Stimulated activated CD4-positive, alpha-beta T cell treated with anti-CD3 and anti-CD28 coated beads, Interleukin-2, amount 100 ng/mL, for 48 hours (primary cell): ENCODE results near the gene KCNJ5.
"Not testable (repeated sequence)": the region's sequence is repeated elsewhere in the genome, so short reads cannot be mapped to it uniquely, and the experiment has no call there.

ENCODE experiments used
- DNase-seq, 2 donors: peaks; one replicate each; pipeline ENCODE4 v3.0.0-alpha.2; 2020

Gene KCNJ5

GRCh38 chr11:128915149-128915521 lies 24.0 kb downstream of the KCNJ5 start:
- DNase-seq = no peak

GRCh38 chr11:128916037-128916572 lies 24.9 kb downstream of the KCNJ5 start:
- no peak for DNase-seq

DNA sequence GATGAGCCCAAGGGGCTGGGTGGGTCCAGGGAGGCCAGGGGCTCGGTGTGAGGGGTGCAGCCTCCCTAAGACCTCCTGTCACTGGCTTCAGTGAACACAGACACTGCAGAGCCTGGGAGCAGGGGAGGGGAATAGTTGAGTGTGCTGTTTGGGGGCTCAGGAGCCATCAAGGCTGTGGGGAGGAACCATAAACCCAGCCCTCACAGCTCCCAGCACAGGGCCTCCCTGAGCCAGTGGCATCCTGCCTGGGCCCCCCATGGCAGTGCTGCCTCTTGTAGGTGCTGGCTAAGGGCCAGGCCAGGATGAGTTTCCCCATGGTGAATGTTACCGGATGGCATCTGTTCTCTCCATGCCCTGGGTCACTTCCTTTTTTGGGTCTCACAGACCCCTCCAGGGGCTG lies 25.5 kb downstream of the KCNJ5 start:
- no peak for DNase-seq

GRCh38 chr11:128917144-128917724 lies 26.1 kb downstream of the KCNJ5 start:
- DNase-seq = no peak

GRCh38 chr11:128919216-128919615 lies 28.1 kb downstream of the KCNJ5 start:
- no peak for DNase-seq

GRCh38 chr11:128919635-128920034 lies 28.5 kb downstream of the KCNJ5 start:
- DNase-seq = not testable (repeated sequence)

DNA sequence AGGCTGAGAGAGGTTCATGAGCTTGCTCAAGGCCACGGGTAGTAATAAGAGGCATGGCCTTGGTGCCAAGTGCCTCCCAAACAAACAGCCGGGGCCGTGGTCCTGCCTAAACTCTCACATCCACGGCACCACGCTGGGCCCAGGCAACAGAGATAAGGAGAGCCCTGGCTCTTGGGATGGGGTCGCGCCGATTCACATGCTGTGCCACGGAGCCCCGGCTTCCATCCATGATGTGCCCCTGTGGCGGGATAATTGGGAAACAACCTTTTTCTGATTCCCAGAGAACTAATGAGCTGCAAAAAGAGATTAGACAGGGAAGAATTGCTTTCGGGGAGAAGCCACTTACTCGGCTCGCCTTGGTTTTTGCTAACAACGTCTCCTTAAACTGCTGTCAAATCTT lies 29.5 kb downstream of the KCNJ5 start:
- no peak for DNase-seq

GRCh38 chr11:128921793-128922192 lies 30.6 kb downstream of the KCNJ5 start:
- DNase-seq = no peak

GRCh38 chr11:128924104-128924503 lies 32.9 kb downstream of the KCNJ5 start:
- no peak for DNase-seq

DNA sequence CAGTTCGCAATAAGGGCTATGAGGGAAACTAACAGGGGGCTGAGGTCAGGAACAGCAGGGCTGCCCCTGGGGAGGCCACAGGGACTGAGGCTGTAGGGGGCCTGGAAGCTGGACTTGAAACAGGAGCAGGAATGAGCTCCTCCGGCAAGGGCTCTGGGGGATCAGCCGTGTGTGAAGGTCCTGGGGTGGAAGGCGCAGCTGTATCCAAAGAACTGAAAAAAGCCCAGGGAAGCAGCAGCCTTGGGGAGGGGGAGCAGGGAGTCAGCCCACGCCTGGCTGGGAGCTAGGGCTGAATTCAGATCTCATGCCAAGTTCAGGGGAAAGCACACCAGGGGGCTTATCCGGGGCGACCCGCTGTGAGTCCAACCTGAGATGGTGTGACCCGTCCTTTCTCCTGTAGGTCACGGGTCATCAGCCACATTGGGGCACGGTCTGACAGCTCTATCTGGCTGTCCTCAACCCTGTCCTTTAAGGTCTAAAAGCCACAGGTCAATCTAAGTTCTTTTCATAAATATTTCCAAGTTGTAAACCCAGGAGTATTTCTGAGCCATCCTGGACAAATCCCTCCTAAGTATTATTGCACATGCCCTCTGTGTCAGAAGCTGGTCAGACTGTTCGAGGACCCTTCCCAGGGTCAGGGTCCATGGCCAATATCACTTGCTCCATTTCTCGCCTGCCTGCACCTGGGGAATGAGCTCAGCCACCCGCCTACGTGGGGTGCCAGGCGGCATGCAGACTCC lies 33.5 kb downstream of the KCNJ5 start:
- DNase-seq = no peak

- no peak for DNase-seq
Measured at GRCh38 chr11:128925250-128925600, 34.1 kb downstream of the KCNJ5 start.

DNA sequence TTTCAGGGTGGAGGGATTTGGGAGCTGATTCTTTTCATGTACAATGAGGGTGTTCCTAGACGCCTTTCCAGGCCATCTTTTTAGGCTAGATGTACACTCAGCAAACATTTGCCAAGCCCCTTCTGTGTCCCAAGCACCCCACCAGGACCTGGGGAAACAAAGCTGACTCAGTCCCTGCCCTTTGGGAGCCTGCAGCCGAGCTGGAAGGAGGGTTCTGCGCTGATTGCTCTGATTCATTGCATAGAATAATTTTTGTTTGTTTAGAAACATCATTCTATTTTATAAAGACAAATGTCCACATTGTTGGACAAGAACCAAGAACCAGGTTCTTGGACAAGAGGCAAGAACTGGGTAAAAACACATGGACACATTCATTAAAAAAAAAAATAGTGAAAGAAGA lies 34.8 kb downstream of the KCNJ5 start:
- DNase-seq = no peak

- no peak for DNase-seq
Measured at GRCh38 chr11:128926437-128927107, 35.4 kb downstream of the KCNJ5 start.

GRCh38 chr11:128927108-128927461 lies 35.9 kb downstream of the KCNJ5 start:
- no peak for DNase-seq

DNA sequence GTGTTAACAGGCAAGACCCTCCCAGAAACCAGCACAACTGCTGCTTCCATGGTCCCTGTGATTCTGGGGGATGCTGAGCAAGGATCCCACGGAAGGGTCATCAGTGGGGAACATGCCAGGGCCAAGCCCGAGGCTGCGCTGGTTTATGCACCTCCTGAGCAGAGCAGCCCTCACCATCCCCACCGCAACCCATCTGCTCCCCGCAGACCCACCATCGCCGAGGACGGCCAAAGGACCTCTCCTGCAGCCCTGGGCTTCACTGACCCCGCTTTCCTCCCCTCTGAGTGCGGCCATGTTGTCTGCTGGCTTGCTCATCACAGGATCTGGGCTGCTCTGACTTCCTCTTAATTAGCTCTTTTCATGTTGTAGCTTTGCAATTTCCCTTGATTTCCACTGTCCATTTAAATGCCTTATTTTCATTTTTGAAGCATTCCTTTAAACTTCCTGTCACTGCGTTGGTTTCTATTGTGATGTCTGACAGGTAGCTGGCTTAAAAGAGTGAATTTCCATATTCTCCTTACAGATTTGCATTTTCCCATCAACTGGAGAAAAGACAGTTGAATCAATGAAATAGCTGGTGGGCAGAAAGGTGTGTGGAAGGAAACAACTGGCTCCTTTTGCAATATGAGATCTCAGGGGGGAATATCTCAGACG lies 36.7 kb downstream of the KCNJ5 start:
- DNase-seq = no peak

- DNase-seq = no peak
Measured at GRCh38 chr11:128928400-128928799, 37.2 kb downstream of the KCNJ5 start.

DNA sequence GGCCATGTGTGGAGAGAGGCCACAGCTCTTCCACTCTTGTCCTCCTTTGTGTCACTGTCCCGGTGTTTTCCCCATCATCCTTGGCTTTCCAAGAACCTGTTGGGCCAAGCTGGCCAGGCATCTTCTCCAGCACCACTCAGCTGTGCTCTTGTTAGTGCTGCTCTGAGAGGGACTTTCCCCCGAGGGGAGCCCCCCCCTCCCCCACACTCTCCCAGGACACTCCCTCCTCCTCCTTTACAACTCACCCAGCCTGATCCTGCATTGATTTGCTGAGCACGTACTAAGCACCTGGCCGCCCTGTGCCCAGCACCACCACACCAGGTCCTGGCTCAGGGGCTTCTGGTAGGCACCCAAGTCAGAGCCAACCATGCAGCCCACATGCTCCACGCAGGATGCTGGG lies 38.3 kb downstream of the KCNJ5 start:
- no peak for DNase-seq

GRCh38 chr11:128929991-128930390 lies 38.8 kb downstream of the KCNJ5 start:
- DNase-seq = no peak

- DNase-seq = no peak
Measured at GRCh38 chr11:128931066-128931465, 39.9 kb downstream of the KCNJ5 start.

- no peak for DNase-seq
Measured at GRCh38 chr11:128931668-128932067, 40.5 kb downstream of the KCNJ5 start.

DNA sequence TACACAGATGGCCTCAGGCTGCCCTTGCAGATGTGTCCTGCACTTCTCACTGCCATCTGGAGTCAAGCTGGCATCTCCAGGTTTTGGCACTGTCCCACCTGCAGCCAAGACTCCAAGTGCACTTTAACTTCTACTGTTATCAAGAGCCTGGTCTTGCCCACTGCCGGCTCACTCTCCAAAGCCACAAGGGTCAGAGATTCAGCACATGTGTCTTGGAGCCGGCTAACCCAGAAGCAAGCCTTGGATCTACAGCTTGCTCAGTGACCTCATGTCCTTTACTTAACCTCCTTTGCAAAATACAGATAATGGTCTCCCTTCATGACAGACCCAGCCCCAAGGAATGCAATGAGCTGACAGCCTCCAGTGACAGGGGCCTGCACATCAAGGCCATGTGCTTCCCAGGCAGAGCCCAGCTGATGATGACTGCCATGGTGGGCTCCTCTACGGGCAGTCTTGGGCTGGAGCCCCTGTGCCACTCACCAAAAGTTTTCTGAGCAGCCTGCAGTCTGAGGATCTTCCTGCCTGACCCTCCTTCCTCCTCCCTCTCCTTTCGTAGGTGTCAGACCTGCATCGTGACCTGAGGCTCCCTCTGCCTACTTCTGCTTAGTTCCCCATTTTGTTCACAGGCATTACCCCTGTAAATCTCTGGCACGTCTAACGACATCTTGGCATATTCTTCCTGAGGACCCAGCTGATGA lies 42.5 kb downstream of the KCNJ5 start:
- DNase-seq = no peak

DNA sequence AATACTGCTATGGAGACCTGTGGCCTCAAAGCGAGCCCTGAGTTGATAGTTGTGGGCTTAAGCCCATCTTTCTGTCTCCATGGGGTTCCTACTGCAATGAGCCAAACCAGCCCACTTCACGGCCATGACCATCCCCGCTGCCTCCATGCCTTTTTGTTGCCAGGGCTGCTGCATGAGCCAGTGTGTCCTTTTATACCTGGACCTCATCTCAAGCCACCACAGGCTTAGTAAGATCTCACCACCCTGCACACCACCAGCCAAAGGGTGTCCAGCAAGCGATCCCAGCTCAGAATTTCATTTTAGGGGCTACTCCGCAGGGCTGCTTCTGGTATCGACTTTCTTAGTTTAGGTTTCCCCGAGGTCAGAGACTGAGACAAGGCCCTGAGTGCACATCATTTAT lies 43.2 kb downstream of the KCNJ5 start:
- DNase-seq = no peak

GRCh38 chr11:128934926-128935325 lies 43.8 kb downstream of the KCNJ5 start:
- no peak for DNase-seq
